Adrenal gland (tissue), 5 donors: ENCODE data around the gene H6PD.

Source experiments
- CTCF ChIP-seq, 6 experiments: fragments of 450-650 bp in 4 of 6; fragments of 200-600 bp in 2 of 6; sonication (generic) in 1 of 6; IDR thresholded peaks; 1 replicate in 5 of 6; 2 replicates in 1 of 6; pipeline versions ENCODE4 v1.5.1 to v1.8.0; 2016 to 2021; ENCODE audit warnings: antibody characterized with exemption in 6 of 6, mild to moderate bottlenecking in 2 of 6, moderate library complexity in 1 of 6
- POLR2A ChIP-seq, 2 donors: fragments of 450-650 bp; IDR thresholded peaks; one replicate each; pipeline ENCODE4 v1.6.1; 2017; ENCODE audit warnings: antibody characterized with exemption in 2 of 2, mild to moderate bottlenecking in 2 of 2, moderate library complexity in 1 of 2
- donor health status: DM: no; HTN: no; CAD: no.

- TF ChIP-seq POLR2A (IDR thresholded peaks at IDR 0.05) (no peak), CTCF (IDR thresholded peaks at IDR 0.05) (no peak)
Observed at GRCh38 chr1:9319789-9320519, 85.4 kb downstream of the H6PD start.
